HepG2 (cell line): ENCODE measurements around the gene KLHL30. TPM values are rescaled to one million over a fixed set of nuclear protein-coding genes. Genes with fewer than 3 reads are reported as not detected.

ENCODE experiments used
- ATRX ChIP-seq: sonication (generic); formaldehyde crosslinking; IDR thresholded peaks from 2 replicates; pipeline ENCODE4 v1.4.0; 2020; ENCODE audit warnings: missing genetic modification reagents, borderline replicate concordance
- CEBPB ChIP-seq: IDR thresholded peaks from 2 replicates; pipeline ENCODE4 v1.6.1; 2011; ENCODE audit warnings: low read depth, low read length, improper control_type of control experiment, borderline replicate concordance
- FOSL1 ChIP-seq: sonication (generic); formaldehyde crosslinking; IDR thresholded peaks from 2 replicates; pipeline ENCODE4 v1.9.0; 2021; ENCODE audit warnings: missing genetic modification reagents, borderline replicate concordance
- FOXK2 ChIP-seq: fragments of 450-650 bp; IDR thresholded peaks from 2 replicates; pipeline ENCODE4 v1.6.1; 2016
- GTF3A ChIP-seq: sonication (generic); formaldehyde crosslinking; conservative IDR thresholded peaks from 2 replicates; pipeline ENCODE4 v1.4.0; 2020; ENCODE audit warnings: mild to moderate bottlenecking, missing genetic modification reagents
- MATR3 ChIP-seq: sonication (generic); formaldehyde crosslinking; IDR thresholded peaks from 2 replicates; pipeline ENCODE4 v1.4.0; 2020; ENCODE audit warnings: missing genetic modification reagents
- MTA1 ChIP-seq: sonication (generic); formaldehyde crosslinking; IDR thresholded peaks from 2 replicates; pipeline ENCODE4 v1.4.0; 2020; ENCODE audit warnings: missing genetic modification reagents, mild to moderate bottlenecking, borderline replicate concordance
- PCBP2 ChIP-seq: fragments of 200-400 bp; formaldehyde crosslinking; optimal IDR thresholded peaks from 2 replicates; pipeline ENCODE3; 2018; ENCODE audit warnings: low read length, low read depth; ENCODE audit not compliant: poor library complexity, severe bottlenecking
- RAD51 ChIP-seq: fragments of 450-650 bp; IDR thresholded peaks from 2 replicates; pipeline ENCODE4 v1.6.1; 2016; ENCODE audit warnings: borderline replicate concordance
- RBM39 ChIP-seq: fragments of 200-400 bp; formaldehyde crosslinking; IDR thresholded peaks from one replicate; pipeline ENCODE4 v1.6.1; 2018; ENCODE audit warnings: antibody characterized with exemption, mild to moderate bottlenecking, low read depth, low read length; ENCODE audit not compliant: poor library complexity, severe bottlenecking
- SMAD9 ChIP-seq: sonication (generic); formaldehyde crosslinking; IDR thresholded peaks from 2 replicates; pipeline ENCODE4 v1.5.1; 2020; ENCODE audit warnings: mild to moderate bottlenecking, missing genetic modification reagents
- SMARCC2 ChIP-seq: fragments of 450-650 bp; IDR thresholded peaks from 2 replicates; pipeline ENCODE4 v1.6.1; 2017; ENCODE audit warnings: antibody characterized with exemption, mild to moderate bottlenecking
- SMC3 ChIP-seq: IDR thresholded peaks from 2 replicates; pipeline ENCODE4 v1.6.1; 2011; ENCODE audit warnings: low read length, improper control_type of control experiment
- SP1 ChIP-seq, 2 experiments: fragments of 450-650 bp in 1 of 2; sonication (generic) in 1 of 2; formaldehyde crosslinking in 1 of 2; IDR thresholded peaks; 2 replicates each; pipeline versions ENCODE4 v1.4.0 to v1.6.1; 2016 to 2020; ENCODE audit warnings: missing genetic modification reagents in 1 of 2
- SSRP1 ChIP-seq: IDR thresholded peaks from 2 replicates; pipeline ENCODE4 v1.6.1; 2016; ENCODE audit warnings: control low read depth
- ZBTB42 ChIP-seq: sonication (generic); formaldehyde crosslinking; IDR thresholded peaks from 2 replicates; pipeline ENCODE4 v1.5.0; 2020; ENCODE audit warnings: mild to moderate bottlenecking, missing genetic modification reagents
- ZNF121 ChIP-seq: sonication (generic); formaldehyde crosslinking; IDR thresholded peaks from 2 replicates; pipeline ENCODE4 v1.5.0; 2020; ENCODE audit warnings: mild to moderate bottlenecking, missing genetic modification reagents
- ZNF232 ChIP-seq: sonication (generic); formaldehyde crosslinking; IDR thresholded peaks from 2 replicates; pipeline ENCODE4 v1.4.0; 2020; ENCODE audit warnings: missing genetic modification reagents, borderline replicate concordance
- ZNF333 ChIP-seq: sonication (generic); formaldehyde crosslinking; IDR thresholded peaks from 2 replicates; pipeline ENCODE4 v1.4.0; 2020; ENCODE audit warnings: mild to moderate bottlenecking, missing genetic modification reagents, borderline replicate concordance
- ZNF382 ChIP-seq: sonication (generic); formaldehyde crosslinking; IDR thresholded peaks from 2 replicates; pipeline ENCODE4 v1.5.0; 2020; ENCODE audit warnings: missing genetic modification reagents, mild to moderate bottlenecking, borderline replicate concordance
- ZNF589 ChIP-seq: sonication (generic); formaldehyde crosslinking; conservative IDR thresholded peaks from 2 replicates; pipeline ENCODE4 v1.8.0; 2022; ENCODE audit warnings: mild to moderate bottlenecking, moderate library complexity, missing genetic modification reagents
- ZNF672 ChIP-seq: sonication (generic); formaldehyde crosslinking; IDR thresholded peaks from 2 replicates; pipeline ENCODE4 v1.8.1; 2022; ENCODE audit warnings: missing genetic modification reagents
- ZNF800 ChIP-seq: sonication (generic); formaldehyde crosslinking; IDR thresholded peaks from 2 replicates; pipeline ENCODE4 v1.4.0; 2020; ENCODE audit warnings: missing genetic modification reagents
- ZNF839 ChIP-seq: sonication (generic); formaldehyde crosslinking; IDR thresholded peaks from 2 replicates; pipeline ENCODE4 v1.4.0; 2020; ENCODE audit warnings: missing genetic modification reagents, mild to moderate bottlenecking, borderline replicate concordance
- polyA plus RNA-seq, 8 experiments: library from polyadenylated mRNA; depleted of rRNA in 3 of 8; stranded (reverse) in 7 of 8; unstranded in 1 of 8; fragments of >200 nt; fragmentation: Illumina TruSeq in 4 of 8; extraction: Trizol in 4 of 8; gene quantifications; 2 replicates each; pipeline versions ENCODE4 v1.2.1 to v1.2.3, GENCODE V29; 2011 to 2016; ENCODE audit warnings: low read depth in 4 of 8, missing spikeins in 1 of 8, mixed read lengths in 1 of 8; ENCODE audit not compliant: insufficient read depth in 1 of 8
- total RNA-seq, 5 experiments: library from RNA; depleted of rRNA; stranded (reverse); fragments of >200 nt; fragmentation: Illumina TruSeq; extraction: Trizol; gene quantifications; 2 replicates each; pipeline ENCODE4 v1.2.3, GENCODE V29; 2016; ENCODE audit warnings: low read depth in 1 of 5
- TF ChIP-seq, protein P1 (sequence below): IDR thresholded peaks from 2 replicates; pipeline ENCODE4 v1.6.1; 2016; ENCODE audit warnings: low read depth
- TF ChIP-seq, protein P2 (sequence below): sonication (generic); formaldehyde crosslinking; IDR thresholded peaks from 2 replicates; pipeline ENCODE4 v1.5.0; 2020; ENCODE audit warnings: missing genetic modification reagents, mild to moderate bottlenecking, borderline replicate concordance
- TF ChIP-seq, protein P3 (sequence below): IDR thresholded peaks from 2 replicates; pipeline ENCODE4 v1.6.1; 2018; ENCODE audit warnings: missing genetic modification reagents

The KLHL30 gene
- total and polyA plus RNA-seq, 2 of the 13 experiments (the other 11 are each of a cell fraction or from before 2014, with no cell fraction given): 0.05 TPM; not detected in 1

- no peak for TF ChIP-seq MATR3
- no peak for TF ChIP-seq SMAD9 (CRISPR knock-in tag)
- TF ChIP-seq, protein P1, sequence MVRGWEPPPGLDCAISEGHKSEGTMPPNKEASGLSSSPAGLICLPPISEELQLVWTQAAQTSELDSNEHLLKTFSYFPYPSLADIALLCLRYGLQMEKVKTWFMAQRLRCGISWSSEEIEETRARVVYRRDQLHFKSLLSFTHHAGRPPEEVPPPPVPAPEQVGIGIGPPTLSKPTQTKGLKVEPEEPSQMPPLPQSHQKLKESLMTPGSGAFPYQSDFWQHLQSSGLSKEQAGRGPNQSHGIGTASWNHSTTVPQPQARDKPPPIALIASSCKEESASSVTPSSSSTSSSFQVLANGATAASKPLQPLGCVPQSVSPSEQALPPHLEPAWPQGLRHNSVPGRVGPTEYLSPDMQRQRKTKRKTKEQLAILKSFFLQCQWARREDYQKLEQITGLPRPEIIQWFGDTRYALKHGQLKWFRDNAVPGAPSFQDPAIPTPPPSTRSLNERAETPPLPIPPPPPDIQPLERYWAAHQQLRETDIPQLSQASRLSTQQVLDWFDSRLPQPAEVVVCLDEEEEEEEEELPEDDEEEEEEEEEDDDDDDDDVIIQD (CRISPR knock-in tag): no peak
- no peak for TF ChIP-seq SMARCC2
- TF ChIP-seq ZNF672 (CRISPR knock-in tag): no peak
- TF ChIP-seq PCBP2: no peak
- no peak for TF ChIP-seq ZNF589 (CRISPR knock-in tag)
- no peak for TF ChIP-seq FOXK2
- no peak for TF ChIP-seq SP1 (IDR thresholded peaks at IDR 0.05)
- TF ChIP-seq SP1 (CRISPR knock-in tag; IDR thresholded peaks at IDR 0.05): no peak
- TF ChIP-seq ZBTB42 (CRISPR knock-in tag): no peak
- TF ChIP-seq, protein P2, sequence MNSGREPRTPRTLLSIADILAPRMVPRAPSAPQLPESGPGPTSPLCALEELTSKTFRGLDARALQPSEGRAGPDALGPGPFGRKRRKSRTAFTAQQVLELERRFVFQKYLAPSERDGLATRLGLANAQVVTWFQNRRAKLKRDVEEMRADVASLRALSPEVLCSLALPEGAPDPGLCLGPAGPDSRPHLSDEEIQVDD (CRISPR knock-in tag): no peak
- TF ChIP-seq SSRP1 (CRISPR knock-in tag): no peak
- no peak for TF ChIP-seq ZNF839 (CRISPR knock-in tag)
- TF ChIP-seq ZNF333 (CRISPR knock-in tag): no peak
- no peak for TF ChIP-seq RAD51
- TF ChIP-seq MTA1 (CRISPR knock-in tag): no peak
- TF ChIP-seq ATRX (CRISPR knock-in tag): no peak
- TF ChIP-seq FOSL1 (CRISPR knock-in tag): no peak
- TF ChIP-seq, protein P3, sequence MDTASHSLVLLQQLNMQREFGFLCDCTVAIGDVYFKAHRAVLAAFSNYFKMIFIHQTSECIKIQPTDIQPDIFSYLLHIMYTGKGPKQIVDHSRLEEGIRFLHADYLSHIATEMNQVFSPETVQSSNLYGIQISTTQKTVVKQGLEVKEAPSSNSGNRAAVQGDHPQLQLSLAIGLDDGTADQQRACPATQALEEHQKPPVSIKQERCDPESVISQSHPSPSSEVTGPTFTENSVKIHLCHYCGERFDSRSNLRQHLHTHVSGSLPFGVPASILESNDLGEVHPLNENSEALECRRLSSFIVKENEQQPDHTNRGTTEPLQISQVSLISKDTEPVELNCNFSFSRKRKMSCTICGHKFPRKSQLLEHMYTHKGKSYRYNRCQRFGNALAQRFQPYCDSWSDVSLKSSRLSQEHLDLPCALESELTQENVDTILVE: no peak
- no peak for TF ChIP-seq ZNF232
- no peak for TF ChIP-seq ZNF382 (CRISPR knock-in tag)
- TF ChIP-seq RBM39: no peak
- TF ChIP-seq ZNF121: no peak
- TF ChIP-seq CEBPB: no peak
- TF ChIP-seq GTF3A (CRISPR knock-in tag): no peak
- peak; percentile 20; the same call in 1 of the 2 replicates for TF ChIP-seq SMC3
- 0 out of 2 replicates have a peak, but pooled peaks have one; percentile 53 for TF ChIP-seq ZNF800 (CRISPR knock-in tag)
Observed at GRCh38 chr2:238160206-238161129, 22.0 kb downstream of the KLHL30 start (continued).
